Hippocampal formation (tissue), 2 donors: ENCODE data around the gene TLL2.

Experiments
- DNase-seq, 2 donors: peaks; one replicate each; lab custom pipeline; 2025; lab: John Stamatoyannopoulos, UW

TLL2 gene

GRCh38 chr10:96507044-96507443 is 6.7 kb downstream of the TLL2 start:
- no peak for DNase-seq

GRCh38 chr10:96505150-96506136 is 8.3 kb downstream of the TLL2 start:
- DNase-seq: no peak

- DNase-seq: no peak
Observed at GRCh38 chr10:96502561-96503282, 11.0 kb downstream of the TLL2 start.

DNA sequence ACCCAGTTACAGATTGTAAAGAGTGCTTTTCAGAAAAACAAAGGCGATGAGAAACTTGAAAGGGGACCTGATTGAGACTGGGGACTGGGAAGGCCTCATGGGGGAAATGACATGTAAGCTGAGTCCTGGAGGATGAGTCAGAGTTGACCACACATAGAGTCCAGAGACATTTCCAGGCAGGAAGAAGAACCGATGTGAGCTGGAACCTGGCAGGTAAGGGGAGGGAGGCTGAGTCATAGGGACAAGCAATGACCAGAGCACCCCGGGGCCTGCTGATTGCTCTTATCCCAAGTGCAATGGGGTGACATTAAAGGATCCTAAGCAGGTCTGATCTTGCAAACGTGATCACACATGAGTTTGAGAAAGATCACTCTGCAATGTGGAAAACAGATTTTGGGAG is 11.7 kb downstream of the TLL2 start:
- no peak for DNase-seq

GRCh38 chr10:96500519-96500918 is 13.2 kb downstream of the TLL2 start:
- no peak for DNase-seq

GRCh38 chr10:96500050-96500449 is 13.7 kb downstream of the TLL2 start:
- no peak for DNase-seq

GRCh38 chr10:96497391-96497790 is 16.3 kb downstream of the TLL2 start:
- DNase-seq: no peak

DNA sequence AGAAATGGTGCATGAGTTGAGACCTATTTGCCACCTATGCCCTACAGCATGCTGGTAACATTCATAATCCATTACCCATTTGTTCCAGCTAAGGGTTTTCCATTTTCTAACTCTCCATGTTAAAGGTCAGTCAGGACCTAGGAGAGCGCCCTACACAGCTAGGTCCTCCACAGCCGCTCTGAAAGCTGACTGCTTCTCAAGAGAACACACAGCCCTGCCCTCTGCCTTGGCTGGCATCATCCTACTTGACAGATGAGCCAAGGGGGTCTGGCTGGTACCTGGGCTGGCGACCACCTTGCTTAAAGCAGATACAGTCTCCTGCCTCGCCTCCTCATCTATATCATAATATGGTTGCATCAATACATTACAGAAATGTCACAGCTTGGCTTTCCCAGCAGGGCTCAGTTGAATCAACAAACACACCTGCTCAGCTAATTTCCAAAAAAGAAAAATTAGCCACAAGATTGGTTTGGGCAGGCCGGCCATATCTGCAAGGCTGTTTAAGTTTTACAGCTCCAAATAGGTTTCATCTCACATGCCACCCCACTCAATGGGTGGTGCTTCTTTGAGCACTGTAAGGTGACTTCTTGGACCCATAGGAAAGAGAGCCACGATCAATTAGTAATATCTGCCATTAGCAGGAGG is 17.3 kb downstream of the TLL2 start:
- DNase-seq: no peak

- DNase-seq: no peak
Observed at GRCh38 chr10:96495544-96495943, 18.2 kb downstream of the TLL2 start.

DNA sequence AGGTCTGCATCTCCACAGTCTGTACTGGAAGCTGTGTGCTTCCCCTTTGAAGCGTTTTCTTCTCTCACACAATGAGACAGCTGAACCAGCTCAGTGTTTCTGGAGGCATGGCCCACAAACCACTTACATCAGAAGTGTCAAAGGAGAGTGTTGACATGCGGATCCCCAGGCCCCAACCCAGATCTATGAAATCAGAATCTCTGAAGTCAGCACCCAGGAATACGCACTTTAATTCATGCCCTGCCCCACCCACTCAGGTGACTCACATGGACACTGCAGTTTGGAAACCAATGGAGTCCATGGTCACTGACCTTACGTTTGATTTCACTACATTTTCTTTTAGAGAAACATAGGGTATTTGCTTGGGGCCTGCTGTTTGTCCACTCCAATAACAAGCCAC is 19.0 kb downstream of the TLL2 start:
- no peak for DNase-seq

DNA sequence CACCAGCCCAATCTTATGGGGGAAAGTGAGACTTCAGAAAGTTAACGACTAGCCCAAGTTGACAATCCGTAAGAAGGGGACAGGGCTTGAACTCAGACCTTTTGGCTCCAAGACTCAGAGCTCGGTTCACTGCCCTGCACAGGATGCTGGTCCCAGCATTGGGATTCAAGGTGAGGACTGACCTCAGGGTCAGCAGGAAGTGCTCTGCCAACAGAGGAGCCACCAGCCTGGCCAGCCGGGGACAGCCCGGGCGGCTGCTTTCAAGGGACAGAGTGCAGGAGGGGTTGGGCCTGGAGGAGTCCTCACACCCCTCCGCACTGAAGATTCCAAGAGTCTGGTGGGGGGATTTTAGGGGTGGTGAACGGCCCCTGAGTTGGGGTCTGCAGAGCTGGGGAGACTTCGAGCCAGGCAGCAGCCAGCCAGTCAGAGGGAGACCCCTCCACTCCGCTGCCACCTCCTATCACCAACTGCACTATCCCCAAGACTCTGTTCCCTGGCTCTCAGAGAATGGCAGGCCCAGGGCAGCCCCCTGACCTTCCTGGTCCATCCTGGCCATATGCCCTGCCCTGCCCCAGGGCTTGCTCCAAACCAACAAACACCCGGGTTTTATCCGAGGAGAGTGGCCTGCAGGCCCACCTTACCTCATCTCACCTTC is 19.7 kb downstream of the TLL2 start:
- DNase-seq: no peak

DNA sequence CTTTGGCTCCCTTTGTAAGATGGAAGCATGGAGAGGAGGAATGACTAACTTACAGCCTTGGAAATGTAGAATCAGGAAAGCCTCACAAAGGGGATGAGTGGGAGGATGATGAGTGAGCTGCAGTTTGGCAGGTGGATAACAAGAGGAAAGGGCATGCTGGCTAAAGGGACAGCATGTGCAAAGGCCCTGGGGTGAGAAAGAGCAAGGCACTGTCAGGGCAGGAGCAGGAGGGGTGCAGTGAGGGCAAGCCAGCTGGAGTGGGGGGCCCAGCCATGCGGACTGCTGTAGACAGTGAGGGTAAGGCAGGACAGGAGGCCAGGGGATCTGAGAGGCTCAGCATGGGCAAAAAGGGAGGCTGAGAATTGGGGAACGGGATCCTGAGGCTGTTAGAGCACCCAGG is 20.5 kb downstream of the TLL2 start:
- no peak for DNase-seq

- no peak for DNase-seq
Observed at GRCh38 chr10:96491303-96491702, 22.4 kb downstream of the TLL2 start.

DNA sequence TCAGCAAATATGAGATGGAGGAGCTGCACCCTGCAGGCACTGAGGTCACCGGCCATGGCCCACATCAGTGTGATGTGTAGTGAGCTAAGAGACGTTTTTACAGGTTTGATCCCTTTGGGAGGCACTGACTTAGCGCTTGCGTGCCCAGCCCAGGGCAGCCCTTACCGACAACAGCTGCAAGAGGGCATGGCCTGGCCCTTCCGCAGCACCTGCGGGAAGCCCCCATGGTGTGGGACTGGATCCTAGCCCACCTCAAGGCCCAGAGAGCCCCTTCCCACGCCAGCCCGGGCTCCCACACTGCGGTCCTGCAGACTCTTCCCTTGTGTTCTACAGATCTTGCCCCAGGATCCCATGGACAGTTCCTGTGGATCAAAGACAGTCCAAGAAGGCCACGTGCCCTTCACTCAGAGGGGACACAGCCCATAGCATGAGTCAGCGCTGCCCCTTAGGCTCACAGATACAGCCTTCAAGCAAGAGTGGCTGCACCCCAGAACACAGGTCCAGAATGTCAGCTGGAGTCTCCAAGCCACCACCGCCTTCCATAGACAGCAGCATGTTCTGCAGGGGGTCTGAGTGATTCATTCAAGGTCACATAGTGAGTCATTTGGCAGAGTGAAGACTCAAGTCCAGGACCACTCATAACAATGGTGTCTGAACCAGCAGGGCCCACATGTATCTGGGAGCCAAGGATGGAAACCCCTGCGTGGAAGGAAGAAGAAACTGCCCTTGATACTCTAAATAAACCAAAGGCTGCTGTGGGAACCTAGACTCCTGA is 25.4 kb downstream of the TLL2 start:
- DNase-seq: no peak

- DNase-seq: no peak
Observed at GRCh38 chr10:96482815-96483588, 30.7 kb downstream of the TLL2 start.

DNA sequence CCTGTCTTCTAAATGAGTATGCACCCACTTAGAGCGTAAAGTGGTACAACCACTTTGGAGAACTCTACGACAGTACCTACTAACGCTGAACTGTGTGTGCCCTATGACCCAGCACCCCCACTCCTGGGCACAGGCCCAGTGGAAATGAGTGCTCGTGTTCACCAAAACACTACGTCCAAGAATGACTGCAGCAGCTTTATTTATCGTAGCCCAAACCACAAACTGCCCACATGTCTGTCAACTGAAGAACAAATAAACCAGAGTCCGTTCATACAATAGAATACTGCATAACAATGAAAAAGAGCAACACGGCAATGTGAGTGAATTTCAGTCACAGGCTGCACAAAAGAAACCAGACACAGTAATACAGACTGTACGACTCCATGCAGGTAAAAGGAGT is 35.4 kb downstream of the TLL2 start:
- no peak for DNase-seq

DNA sequence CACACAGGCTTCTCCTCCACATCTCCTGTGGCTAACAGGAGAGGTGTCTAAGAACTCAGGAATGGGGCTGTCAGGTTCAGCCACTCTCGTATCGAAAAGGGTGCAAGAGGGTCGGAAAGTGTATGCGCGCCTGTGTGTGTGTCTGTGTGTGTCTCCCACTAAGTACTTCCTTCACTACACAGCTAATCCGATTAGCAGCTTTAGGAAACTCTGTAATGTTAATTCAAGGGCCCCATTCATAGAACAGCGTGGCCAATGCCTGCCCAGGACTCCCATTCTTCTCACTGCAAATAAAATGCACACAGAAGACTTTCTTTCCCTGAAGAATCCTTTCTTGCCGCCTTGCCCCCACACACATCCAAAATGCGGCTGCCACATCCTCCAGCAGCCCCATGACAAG is 39.9 kb downstream of the TLL2 start:
- no peak for DNase-seq

DNA sequence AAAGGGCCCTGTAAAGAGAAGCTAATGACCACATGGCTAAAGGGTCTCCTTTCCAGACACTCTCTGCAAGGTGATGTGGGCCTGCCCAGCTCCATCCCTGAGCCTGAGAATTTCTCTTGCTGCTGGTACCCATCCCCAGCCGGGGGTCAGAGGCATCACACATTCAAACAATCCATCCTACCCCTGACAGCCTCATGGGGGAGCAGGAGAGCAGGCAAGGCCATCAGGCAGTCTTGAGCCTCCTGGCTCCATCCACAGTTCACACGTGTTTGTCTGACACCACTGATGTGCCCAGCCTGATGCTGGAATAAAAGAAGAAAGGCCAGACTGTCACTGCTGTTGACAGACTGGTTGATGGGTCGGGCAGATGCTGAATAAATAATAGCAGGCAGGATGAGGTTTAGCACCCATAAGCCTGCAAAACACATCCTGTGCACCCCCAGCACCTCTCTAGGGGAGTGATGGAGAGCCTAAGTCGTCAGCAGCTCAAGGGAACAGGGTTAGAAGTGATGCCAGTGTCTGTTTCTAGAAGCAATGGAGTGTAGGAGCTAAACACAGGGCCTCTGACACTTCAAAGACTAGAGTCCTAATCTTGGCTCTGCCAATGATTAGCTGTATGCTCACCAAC is 43.5 kb downstream of the TLL2 start:
- DNase-seq: peak; percentile 54 to 63

- DNase-seq: no peak
Observed at GRCh38 chr10:96468845-96469244, 44.9 kb downstream of the TLL2 start.

DNA sequence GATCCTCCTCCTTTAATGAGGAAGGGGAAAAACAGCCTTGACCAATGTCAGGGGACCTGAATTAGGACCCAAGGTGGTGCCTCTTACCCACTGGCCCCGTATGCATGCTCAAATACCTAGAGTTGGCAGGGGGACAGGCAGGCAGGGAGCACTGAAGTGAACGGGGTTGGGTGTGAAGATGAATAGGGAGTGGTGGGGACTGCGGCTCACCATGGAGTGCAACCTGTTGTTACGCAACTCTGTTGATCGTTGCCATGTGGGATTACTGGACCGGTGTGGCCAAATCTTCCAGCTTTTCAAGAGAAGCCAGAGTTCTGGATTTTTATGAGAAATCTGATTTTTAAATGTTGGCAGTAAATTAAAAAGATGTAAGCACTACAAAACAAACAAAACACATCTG is 48.1 kb downstream of the TLL2 start:
- no peak for DNase-seq
